Embryonic facial prominence (tissue), 1 donor: ENCODE results near the gene PHC2.

Experiments
- DNase-seq: peaks from one replicate; pipeline ENCODE4 v3.0.0-alpha.2; 2016; ENCODE audit errors: extremely low spot score

PHC2 gene

GRCh38 chr1:33388805-33389771 is 41.8 kb downstream of the PHC2 start:
- DNase-seq: no peak

- no peak for DNase-seq
Observed at GRCh38 chr1:33387625-33388024, 43.3 kb downstream of the PHC2 start.

GRCh38 chr1:33385251-33385650 is 45.6 kb downstream of the PHC2 start:
- DNase-seq: no peak

- DNase-seq: no peak
Observed at GRCh38 chr1:33384040-33384812, 46.7 kb downstream of the PHC2 start.

GRCh38 chr1:33383489-33383888 is 47.4 kb downstream of the PHC2 start:
- DNase-seq: no peak

- no peak for DNase-seq
Observed at GRCh38 chr1:33382661-33383415, 48.1 kb downstream of the PHC2 start.

- DNase-seq: no peak
Observed at GRCh38 chr1:33381977-33382376, 48.9 kb downstream of the PHC2 start.

- no peak for DNase-seq
Observed at GRCh38 chr1:33380811-33381210, 50.1 kb downstream of the PHC2 start.

- no peak for DNase-seq
Observed at GRCh38 chr1:33379631-33380354, 51.1 kb downstream of the PHC2 start.

GRCh38 chr1:33378976-33379375 is 51.9 kb downstream of the PHC2 start:
- DNase-seq: no peak

GRCh38 chr1:33378524-33378923 is 52.4 kb downstream of the PHC2 start:
- DNase-seq: no peak

GRCh38 chr1:33377756-33378155 is 53.1 kb downstream of the PHC2 start:
- DNase-seq: no peak

GRCh38 chr1:33377013-33377412 is 53.9 kb downstream of the PHC2 start:
- no peak for DNase-seq

GRCh38 chr1:33375316-33375715 is 55.6 kb downstream of the PHC2 start:
- no peak for DNase-seq

- DNase-seq: no peak
Observed at GRCh38 chr1:33374336-33375105, 56.4 kb downstream of the PHC2 start.

- DNase-seq: no peak
Observed at GRCh38 chr1:33373606-33374005, 57.3 kb downstream of the PHC2 start.

- DNase-seq: no peak
Observed at GRCh38 chr1:33372677-33373076, 58.2 kb downstream of the PHC2 start.

- DNase-seq: no peak
Observed at GRCh38 chr1:33372162-33372561, 58.7 kb downstream of the PHC2 start.

- no peak for DNase-seq
Observed at GRCh38 chr1:33371334-33371733, 59.6 kb downstream of the PHC2 start.

GRCh38 chr1:33370827-33371226 is 60.1 kb downstream of the PHC2 start:
- DNase-seq: no peak

GRCh38 chr1:33370301-33370700 is 60.6 kb downstream of the PHC2 start:
- DNase-seq: no peak
